Stimulated activated effector memory CD8-positive, alpha-beta T cell treated with anti-CD3 and anti-CD28 coated beads, Interleukin-12 subunit alpha, Interleukin-12 subunit beta, amount 100 ng/mL, for 72 hours (primary cell): ENCODE measurements around the gene SLMAP.
A peak's percentile ranks its signal among the peaks of the same experiment; 100 is the strongest.

Experiments used
- ATAC-seq: fragments of 150-1000 bp; cut with Tn5 transposase; 2 replicates; pipeline ENCODE4 v1.10.0; 2021
- DNase-seq, 2 donors: peaks; one replicate each; pipeline ENCODE4 v3.0.0; 2021 to 2022; ENCODE audit warnings: low spot score in 2 of 2
- H3K27ac Mint-ChIP-seq: one replicate; pipeline ENCODE4 v1.8.0; 2022; ENCODE audit warnings: mild to moderate bottlenecking, mixed read lengths
- H3K36me3 Mint-ChIP-seq: one replicate; pipeline ENCODE4 v1.8.0; 2022; ENCODE audit warnings: mild to moderate bottlenecking, mixed read lengths
- H3K4me1 Mint-ChIP-seq: one replicate; pipeline ENCODE4 v1.8.0; 2022; ENCODE audit warnings: mixed read lengths
- H3K4me3 Mint-ChIP-seq: one replicate; pipeline ENCODE4 v1.8.0; 2022; ENCODE audit warnings: mild to moderate bottlenecking, mixed read lengths
- H3K9me3 Mint-ChIP-seq: one replicate; pipeline ENCODE4 v1.8.0; 2022; ENCODE audit warnings: mixed read lengths

The SLMAP gene

GRCh38 chr3:57937092-57937491 is 181.0 kb downstream of the SLMAP start:
- no peak for DNase-seq
- no peak for ATAC-seq
- no peak overlapping the region for H3K27ac Mint-ChIP-seq
- peaks cover 17% of the 10 kb centered on the region for H3K36me3 Mint-ChIP-seq
- no peaks in the 10 kb centered on the region for H3K9me3 Mint-ChIP-seq
- H3K4me3 Mint-ChIP-seq, result no peak overlapping the region
- no peaks in the 10 kb centered on the region for H3K4me1 Mint-ChIP-seq

- Mint-ChIP-seq H3K27ac (no peak overlapping the region), H3K4me1 (no peaks in the 10 kb centered on the region), H3K4me3 (no peak overlapping the region), H3K36me3 (peaks cover 7% of the 10 kb centered on the region), H3K9me3 (no peaks in the 10 kb centered on the region)
- no peak for DNase-seq
- no peak for ATAC-seq
Observed at GRCh38 chr3:57939775-57940174, 183.7 kb downstream of the SLMAP start.

GRCh38 chr3:57942388-57942787 is 186.3 kb downstream of the SLMAP start:
- Mint-ChIP-seq H3K4me3 (no peak overlapping the region), H3K9me3 (no peaks in the 10 kb centered on the region), H3K4me1 (no peaks in the 10 kb centered on the region), H3K36me3 (peaks cover 7% of the 10 kb centered on the region), H3K27ac (no peak overlapping the region)
- ATAC-seq (no peak), DNase-seq (no peak)

- Mint-ChIP-seq H3K36me3 (peaks cover 7% of the 10 kb centered on the region), H3K4me1 (no peaks in the 10 kb centered on the region), H3K4me3 (no peak overlapping the region), H3K27ac (no peak overlapping the region), H3K9me3 (no peaks in the 10 kb centered on the region)
- no peak for ATAC-seq
- DNase-seq, result no peak
Observed at GRCh38 chr3:57942872-57943283, 186.8 kb downstream of the SLMAP start.

- peak overlapping the region; percentile 32 for H3K27ac Mint-ChIP-seq
- ATAC-seq, result no peak
- DNase-seq, result no peak
- H3K4me3 Mint-ChIP-seq, result no peak overlapping the region
- no peaks in the 10 kb centered on the region for H3K4me1 Mint-ChIP-seq
- H3K9me3 Mint-ChIP-seq, result no peaks in the 10 kb centered on the region
- peaks cover 7% of the 10 kb centered on the region for H3K36me3 Mint-ChIP-seq
Observed at GRCh38 chr3:57943525-57944495, 187.7 kb downstream of the SLMAP start.

- Mint-ChIP-seq H3K27ac (no peak overlapping the region), H3K4me1 (no peaks in the 10 kb centered on the region), H3K36me3 (no peaks in the 10 kb centered on the region), H3K9me3 (no peaks in the 10 kb centered on the region), H3K4me3 (no peak overlapping the region)
- no peak for DNase-seq
- no peak for ATAC-seq
Observed at GRCh38 chr3:57946970-57947381, 190.9 kb downstream of the SLMAP start.

- Mint-ChIP-seq H3K4me1 (no peaks in the 10 kb centered on the region), H3K36me3 (no peaks in the 10 kb centered on the region), H3K4me3 (no peak overlapping the region), H3K27ac (no peak overlapping the region), H3K9me3 (no peaks in the 10 kb centered on the region)
- DNase-seq (no peak), ATAC-seq (no peak)
Observed at GRCh38 chr3:57948080-57948671, 192.1 kb downstream of the SLMAP start.

- no peaks in the 10 kb centered on the region for H3K36me3 Mint-ChIP-seq
- ATAC-seq, result no peak
- H3K4me1 Mint-ChIP-seq, result no peaks in the 10 kb centered on the region
- no peak for DNase-seq
- no peak overlapping the region for H3K4me3 Mint-ChIP-seq
- no peak overlapping the region for H3K27ac Mint-ChIP-seq
- no peaks in the 10 kb centered on the region for H3K9me3 Mint-ChIP-seq
Observed at GRCh38 chr3:57948781-57949242, 192.7 kb downstream of the SLMAP start.

- H3K9me3 Mint-ChIP-seq, result no peaks in the 10 kb centered on the region
- H3K27ac Mint-ChIP-seq, result no peak overlapping the region
- DNase-seq (no peak), ATAC-seq (no peak)
- H3K4me3 Mint-ChIP-seq, result no peak overlapping the region
- H3K4me1 Mint-ChIP-seq, result no peaks in the 10 kb centered on the region
- no peaks in the 10 kb centered on the region for H3K36me3 Mint-ChIP-seq
Observed at GRCh38 chr3:57949344-57949743, 193.2 kb downstream of the SLMAP start.

- no peak for DNase-seq
Observed at GRCh38 chr3:57949785-57950615, 193.9 kb downstream of the SLMAP start.

GRCh38 chr3:57951066-57951882 is 195.2 kb downstream of the SLMAP start:
- no peaks in the 10 kb centered on the region for H3K4me1 Mint-ChIP-seq
- no peak overlapping the region for H3K4me3 Mint-ChIP-seq
- DNase-seq, result no peak
- peak; percentile 56 for ATAC-seq
- H3K27ac Mint-ChIP-seq, result no peak overlapping the region
- no peaks in the 10 kb centered on the region for H3K9me3 Mint-ChIP-seq
- H3K36me3 Mint-ChIP-seq, result no peaks in the 10 kb centered on the region

More at GRCh38 chr3:57949785-57950615, 193.9 kb downstream of the SLMAP start:
- H3K9me3 Mint-ChIP-seq, result no peaks in the 10 kb centered on the region
- no peaks in the 10 kb centered on the region for H3K36me3 Mint-ChIP-seq
- no peak overlapping the region for H3K27ac Mint-ChIP-seq
- no peak for ATAC-seq
- no peaks in the 10 kb centered on the region for H3K4me1 Mint-ChIP-seq
- H3K4me3 Mint-ChIP-seq, result no peak overlapping the region

GRCh38 chr3:57952208-57952631 is 196.1 kb downstream of the SLMAP start:
- no peak overlapping the region for H3K4me3 Mint-ChIP-seq
- ATAC-seq (no peak), DNase-seq (no peak)
- no peak overlapping the region for H3K27ac Mint-ChIP-seq
- no peaks in the 10 kb centered on the region for H3K9me3 Mint-ChIP-seq
- H3K4me1 Mint-ChIP-seq, result no peaks in the 10 kb centered on the region
- H3K36me3 Mint-ChIP-seq, result no peaks in the 10 kb centered on the region

- DNase-seq (no peak), ATAC-seq (no peak)
- Mint-ChIP-seq H3K36me3 (no peaks in the 10 kb centered on the region), H3K27ac (no peak overlapping the region), H3K4me1 (no peaks in the 10 kb centered on the region), H3K4me3 (no peak overlapping the region), H3K9me3 (no peaks in the 10 kb centered on the region)
Observed at GRCh38 chr3:57952651-57953050, 196.5 kb downstream of the SLMAP start.

GRCh38 chr3:57953576-57953975 is 197.5 kb downstream of the SLMAP start:
- H3K9me3 Mint-ChIP-seq, result no peaks in the 10 kb centered on the region
- H3K4me3 Mint-ChIP-seq, result no peak overlapping the region
- no peak for ATAC-seq
- DNase-seq, result no peak
- no peak overlapping the region for H3K27ac Mint-ChIP-seq
- no peaks in the 10 kb centered on the region for H3K4me1 Mint-ChIP-seq
- H3K36me3 Mint-ChIP-seq, result no peaks in the 10 kb centered on the region
